NCI-H2196 treated with DMSO at 0.1 percent for 48 hours (cell line): ENCODE data around the gene WBP1L.
"Not testable (repeated sequence)": the region's sequence is repeated elsewhere in the genome, so short reads cannot be mapped to it uniquely, and the experiment has no call there.

Source experiments
- DNase-seq: peaks from one replicate; lab custom pipeline; 2025; ENCODE audit not compliant: unreplicated experiment; lab: John Stamatoyannopoulos, UW

Gene WBP1L

GRCh38 chr10:102758240-102758932 lies 14.6 kb downstream of the WBP1L start:
- no peak for DNase-seq

GRCh38 chr10:102758933-102759262 lies 15.2 kb downstream of the WBP1L start:
- DNase-seq = not testable (repeated sequence)

- no peak for DNase-seq
Measured at GRCh38 chr10:102759497-102760210, 15.9 kb downstream of the WBP1L start.

GRCh38 chr10:102761981-102762380 lies 18.2 kb downstream of the WBP1L start:
- no peak for DNase-seq

GRCh38 chr10:102762401-102763015 lies 18.8 kb downstream of the WBP1L start:
- no peak for DNase-seq

- no peak for DNase-seq
Measured at GRCh38 chr10:102763037-102763607, 19.4 kb downstream of the WBP1L start.

- no peak for DNase-seq
Measured at GRCh38 chr10:102764470-102765161, 20.9 kb downstream of the WBP1L start.

GRCh38 chr10:102765336-102765735 lies 21.6 kb downstream of the WBP1L start:
- no peak for DNase-seq

- no peak for DNase-seq
Measured at GRCh38 chr10:102767428-102768160, 23.8 kb downstream of the WBP1L start.

GRCh38 chr10:102769375-102770107 lies 25.8 kb downstream of the WBP1L start:
- DNase-seq = no peak

GRCh38 chr10:102770108-102770482 lies 26.3 kb downstream of the WBP1L start:
- DNase-seq = no peak

- DNase-seq = no peak
Measured at GRCh38 chr10:102770792-102771191, 27.0 kb downstream of the WBP1L start.

- no peak for DNase-seq
Measured at GRCh38 chr10:102773320-102773719, 29.6 kb downstream of the WBP1L start.

- DNase-seq = no peak
Measured at GRCh38 chr10:102773986-102774385, 30.2 kb downstream of the WBP1L start.

- DNase-seq = no peak
Measured at GRCh38 chr10:102775201-102775934, 31.6 kb downstream of the WBP1L start.

GRCh38 chr10:102775935-102776669 lies 32.4 kb downstream of the WBP1L start:
- no peak for DNase-seq

GRCh38 chr10:102776779-102777456 lies 33.2 kb downstream of the WBP1L start:
- no peak for DNase-seq
